ENCODE data around the gene CRTC1.
"Not testable (repeated sequence)": the region's sequence is repeated elsewhere in the genome, so short reads cannot be mapped to it uniquely, and the experiment has no call there.

Gene CRTC1

DNA sequence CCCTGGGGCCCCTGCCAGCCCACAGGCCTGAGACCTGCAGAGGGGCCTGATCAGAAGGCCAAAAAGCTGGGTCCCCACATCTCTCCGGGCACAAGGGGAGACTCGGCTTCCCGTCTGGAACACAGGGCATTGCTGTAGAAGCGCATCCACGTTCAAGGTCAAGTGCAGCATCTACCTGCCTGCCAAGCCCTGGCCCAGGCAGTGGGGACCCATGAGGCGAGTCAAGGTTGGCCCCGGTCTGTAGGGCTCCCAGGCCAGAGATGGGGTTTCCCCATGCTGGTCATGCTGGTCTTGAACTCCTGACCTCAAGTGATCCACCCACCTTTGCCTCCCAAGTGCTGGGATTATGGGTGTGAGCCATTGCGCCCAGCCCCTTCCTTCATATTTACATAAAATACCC lies 121.2 kb downstream of the CRTC1 start:
- DNase-seq, result no peak

DNA sequence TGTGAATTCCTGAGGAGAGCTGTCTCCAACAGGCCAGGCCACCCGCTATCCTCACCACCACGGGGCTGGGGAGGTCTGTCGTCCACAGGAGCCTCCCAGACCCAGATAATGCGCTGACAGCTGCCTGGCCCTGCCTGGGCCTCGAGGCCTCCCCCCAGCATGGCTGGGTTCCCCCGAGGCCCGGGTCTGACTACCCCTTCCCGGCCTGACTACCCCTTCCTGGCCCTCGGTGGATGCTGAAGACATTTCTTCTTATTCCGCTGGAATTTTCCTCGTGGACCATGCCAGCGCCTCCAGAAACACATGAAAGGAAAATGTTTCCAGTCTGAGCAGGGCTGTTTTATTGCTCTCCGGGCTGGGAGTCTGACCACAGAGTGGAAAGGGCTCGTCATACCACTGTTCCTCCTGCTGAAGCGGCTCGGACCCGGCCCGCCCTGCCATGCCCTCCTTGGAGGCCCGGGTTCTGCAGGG lies 124.4 kb downstream of the CRTC1 start:
- no peak for DNase-seq

DNA sequence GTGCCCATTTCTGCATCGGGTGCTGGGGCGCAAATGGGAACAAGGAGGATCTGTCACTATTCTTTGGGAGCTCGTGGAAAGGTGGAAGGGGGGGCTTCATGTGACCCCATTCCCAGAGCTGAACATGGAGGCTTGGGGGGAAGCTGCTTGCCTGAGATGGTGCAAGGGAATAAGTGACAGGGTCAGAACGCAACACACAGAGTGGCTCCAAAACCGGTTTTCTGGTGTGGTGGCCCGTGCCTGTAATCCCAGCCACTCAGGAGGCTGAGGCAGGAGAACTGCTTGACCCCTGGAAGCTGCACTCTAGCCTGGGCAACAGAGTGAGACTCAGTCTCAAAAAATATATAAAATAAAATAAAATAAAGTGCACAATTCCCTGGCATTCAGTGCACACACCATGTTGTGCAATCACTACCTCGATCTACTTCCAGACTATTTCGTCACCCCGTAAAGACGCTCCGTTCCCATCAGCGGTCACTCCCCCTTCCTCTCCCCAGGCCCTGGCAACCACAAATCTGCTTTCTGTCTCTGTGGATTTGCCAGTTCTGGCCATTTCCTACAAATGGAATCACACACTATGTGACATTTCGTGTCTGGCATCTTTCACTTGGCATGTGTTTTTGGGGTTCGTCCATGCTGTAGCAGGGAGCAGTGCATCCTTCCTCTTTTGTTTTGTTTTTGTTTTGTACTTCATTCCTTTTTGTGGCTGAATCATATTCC lies 125.8 kb downstream of the CRTC1 start:
- peak; percentile 42 to 63 (median 56) for DNase-seq

- not testable (repeated sequence) for DNase-seq
Measured at GRCh38 chr19:18811638-18812037, 128.2 kb downstream of the CRTC1 start.

DNA sequence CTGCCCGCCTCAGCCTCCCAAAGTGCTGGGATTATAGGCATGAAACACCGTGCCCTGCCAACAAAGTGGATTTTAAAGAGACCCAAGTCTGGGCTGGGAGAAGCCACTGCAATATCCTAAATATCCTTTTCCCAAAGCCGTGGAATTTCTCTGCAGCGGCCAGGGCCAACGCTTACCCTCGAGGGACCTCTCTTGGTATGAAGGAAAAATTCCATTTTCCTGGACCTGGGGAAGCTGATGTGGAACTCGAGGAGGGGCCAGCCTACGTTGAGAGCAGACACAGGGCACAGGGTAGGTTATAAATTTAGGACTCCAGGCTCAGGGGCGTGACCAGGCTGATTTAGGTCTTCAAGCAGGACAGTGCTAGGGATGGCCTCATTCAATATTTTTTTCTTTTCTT lies 130.6 kb downstream of the CRTC1 start:
- no peak for DNase-seq

- no peak for DNase-seq
Measured at GRCh38 chr19:18815673-18816072, 132.2 kb downstream of the CRTC1 start.

DNA sequence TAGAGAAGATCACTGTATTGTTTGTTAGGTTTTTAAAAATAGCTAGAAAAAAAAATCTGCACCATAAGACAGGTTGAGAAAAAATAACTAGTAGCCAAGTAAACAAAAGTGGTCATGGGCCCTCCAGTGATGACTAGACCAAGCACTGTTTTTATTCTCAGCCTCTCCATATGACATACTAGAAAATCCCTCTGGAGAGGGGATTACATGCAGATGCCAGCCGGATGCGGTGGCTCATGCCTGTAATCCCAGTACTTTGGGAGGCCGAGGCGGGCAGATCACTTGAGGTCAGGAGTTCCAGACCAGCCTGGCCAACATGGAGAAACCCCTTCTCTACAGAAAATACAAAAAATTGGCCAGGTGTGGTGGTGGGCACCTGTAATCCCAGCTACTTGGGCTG lies 133.2 kb downstream of the CRTC1 start:
- not testable (repeated sequence) for DNase-seq

- no peak for DNase-seq
Measured at GRCh38 chr19:18817574-18817973, 134.1 kb downstream of the CRTC1 start.

GRCh38 chr19:18828786-18829185 lies 145.3 kb downstream of the CRTC1 start:
- DNase-seq, result peak; percentile 48 to 62 (median 54)

DNA sequence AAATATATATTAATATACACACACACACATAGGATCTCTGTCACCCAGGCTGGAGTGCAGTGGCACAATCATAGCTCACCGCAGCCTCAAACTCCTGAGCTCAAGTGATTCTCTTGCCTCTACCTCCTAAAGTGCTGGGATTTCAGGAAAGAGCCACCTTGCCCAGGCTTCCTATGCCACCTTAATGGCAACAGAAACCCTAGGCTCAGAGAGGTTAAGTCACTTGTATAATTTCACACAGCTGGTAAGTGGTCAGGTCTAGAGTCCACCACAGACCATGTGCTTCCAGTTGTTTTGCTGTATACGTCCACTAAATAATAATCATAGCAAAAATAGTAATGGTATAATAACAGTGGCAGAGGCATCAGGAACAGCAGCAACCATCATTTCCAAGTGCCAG lies 147.0 kb downstream of the CRTC1 start:
- no peak for DNase-seq

DNA sequence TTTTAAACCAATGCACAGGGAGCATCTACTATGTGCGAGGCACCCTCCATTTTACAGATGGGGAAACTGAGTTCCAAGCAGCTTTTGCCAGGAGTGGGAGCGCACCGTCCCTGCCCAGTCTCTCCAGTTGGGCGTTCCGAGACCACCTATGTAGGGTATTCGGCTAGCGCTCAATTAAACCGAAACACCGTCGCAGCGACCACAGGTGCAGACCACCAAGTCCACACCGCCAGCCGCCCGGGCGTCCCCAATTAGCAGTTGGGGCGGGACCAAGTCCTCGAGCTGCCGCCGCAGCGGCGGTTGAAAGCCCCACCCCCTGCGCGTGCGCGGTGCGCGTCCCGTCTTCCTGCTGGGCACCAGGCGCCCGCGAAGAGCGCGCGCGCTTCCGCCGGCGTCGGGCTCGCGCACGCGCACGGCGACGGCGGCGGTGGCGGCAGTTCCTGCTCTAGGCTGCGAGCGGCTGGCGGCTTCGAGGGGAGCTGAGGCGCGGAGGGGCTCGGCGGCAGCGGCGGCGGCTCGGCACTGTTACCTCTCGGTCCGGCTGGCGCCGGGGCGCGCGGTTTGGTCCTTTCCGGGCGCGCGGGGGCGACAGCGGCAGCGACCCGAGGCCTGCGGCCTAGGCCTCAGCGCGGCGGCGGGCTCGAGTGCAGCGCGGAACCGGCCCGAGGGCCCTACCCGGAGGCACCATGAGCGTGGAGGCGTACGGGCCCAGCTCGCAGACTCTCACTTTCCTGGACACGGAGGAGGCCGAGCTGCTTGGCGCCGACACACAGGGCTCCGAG lies 148.2 kb downstream of the CRTC1 start, which contains the start of gene UPF1:
UPF1 (plus strand) TSS at position 436 of the 782 bp plus-strand sequence; CDS start at position 687, 251 bp downstream.
- DNase-seq, result peak; percentile 96 to 99 (median 98)
